ENCODE results near the gene WDR93. TPM values are rescaled to one million over a fixed set of nuclear protein-coding genes. Genes with fewer than 3 reads are reported as not detected.
A peak's percentile ranks its signal among the peaks of the same experiment; 100 is the strongest.

The WDR93 gene
- polyA plus RNA-seq, 2 of the 4 experiments (the other 2 are of a cell fraction): 0.10 to 0.26 TPM

GRCh38 chr15:89668171-89668570 is 22.4 kb upstream of the WDR93 start:
- ChIA-PET CTCF (interaction anchor here (0.8 to 9.4 kb wide), 6 partner anchors 10 to 226 kb away, joined by 3 to 79 read pairs (median 3); partner anchors contain the start of genes MESP1 and PLIN1), POLR2A (no interaction called here)
- TF ChIP-seq MAFK (IDR thresholded peaks at IDR 0.05; ENCODE audit: partially characterized antibody) (peak; percentile 89), JUN (IDR thresholded peaks at IDR 0.05) (no peak)
- H3K4me1 ChIP-seq: peaks cover 8% of the 10 kb centered on the region; the same call in 1 of the 3 replicates
- DNase-seq (ENCODE audit: low read depth in 1 of 2, low spot score in 1 of 2) (no peak), FAIRE-seq (no peak), ATAC-seq (no peak)
- H3K4me3 ChIP-seq: no peak overlapping the region
- H3K9me3 ChIP-seq: no peaks in the 10 kb centered on the region
- 91% methylated on average over 3 of the region's 3 CpGs for WGBS (ENCODE audit: missing lambda C conversion rate)
- H3K27ac ChIP-seq: no peak overlapping the region
- no peak overlapping the region for H3K4me2 ChIP-seq

DNA sequence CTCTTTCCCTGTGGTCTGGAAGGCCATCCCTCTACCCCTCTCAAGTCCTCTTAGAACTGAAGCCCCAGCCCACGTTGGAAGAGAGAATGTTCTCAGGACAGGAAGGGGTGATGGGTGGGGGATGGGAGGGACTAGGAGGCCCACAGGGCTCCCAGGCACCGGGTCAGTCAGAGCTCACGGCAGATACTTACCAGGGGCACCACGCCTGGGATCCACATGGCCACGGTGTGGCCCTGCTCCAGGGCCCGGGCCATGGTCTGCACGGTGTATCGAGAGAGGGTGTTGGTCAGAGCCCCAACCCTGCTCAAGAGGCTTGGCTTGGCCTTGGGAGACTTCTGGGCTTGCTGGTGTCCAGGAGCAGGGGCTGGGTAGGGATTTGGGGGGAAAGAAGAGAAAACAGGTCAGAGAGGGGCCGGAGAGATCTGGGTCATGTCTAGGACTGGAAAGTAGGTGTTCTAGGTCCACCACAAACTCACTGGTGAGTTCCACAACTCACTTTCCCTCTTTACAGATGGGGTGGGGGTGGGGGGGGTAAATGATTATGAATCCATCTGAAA is 21.2 kb upstream of the WDR93 start:
- peaks cover 8% of the 10 kb centered on the region; the same call in 1 of the 3 replicates for H3K4me1 ChIP-seq
- ChIA-PET CTCF (interaction anchor here (1.8 to 9.4 kb wide), 2 partner anchors 18 to 24 kb away, joined by 6 to 79 read pairs; no protein-coding TSS in a partner anchor), POLR2A (no interaction called here)
- no peaks in the 10 kb centered on the region for H3K9me3 ChIP-seq
- no peak overlapping the region for H3K4me3 ChIP-seq
- no peak overlapping the region for H3K27ac ChIP-seq
- 74% methylated on average over 8 of the region's 9 CpGs for WGBS (ENCODE audit: missing lambda C conversion rate)
- TF ChIP-seq ZC3H11A (IDR thresholded peaks at IDR 0.05) (no peak), ZNF302 (CRISPR knock-in tag; IDR thresholded peaks at IDR 0.05) (no peak), EHMT2 (IDR thresholded peaks at IDR 0.05; ENCODE audit: low read depth) (no peak), NR3C1 (IDR thresholded peaks at IDR 0.05) (no peak), REST (IDR thresholded peaks at IDR 0.05) (no peak), E2F6 (IDR thresholded peaks at IDR 0.05; ENCODE audit: borderline replicate concordance, low read depth) (no peak), ATOH8 (CRISPR knock-in tag; IDR thresholded peaks at IDR 0.05; ENCODE audit: low read depth) (no peak), POLR2A (IDR thresholded peaks at IDR 0.05; ENCODE audit: low read length) (no peak)
- no peak overlapping the region for H3K4me2 ChIP-seq
- FAIRE-seq (no peak), ATAC-seq (no peak), DNase-seq (ENCODE audit: low read depth in 1 of 2, low spot score in 1 of 2) (no peak)

- TF ChIP-seq CBX2 (IDR thresholded peaks at IDR 0.05; ENCODE audit: borderline replicate concordance, low read depth) (no peak), HDAC2 (IDR thresholded peaks at IDR 0.05) (no peak), ESRRA (IDR thresholded peaks at IDR 0.05; ENCODE audit: borderline replicate concordance, low read length) (no peak), KDM5A (IDR thresholded peaks at IDR 0.05) (no peak), TFCP2L1 (CRISPR knock-in tag; IDR thresholded peaks at IDR 0.05) (no peak), CHD2 (IDR thresholded peaks at IDR 0.05; ENCODE audit: low read length, partially characterized antibody) (no peak), FOSL2 (IDR thresholded peaks at IDR 0.05) (no peak), FOSL2 (CRISPR knock-in tag; IDR thresholded peaks at IDR 0.05) (no peak), SMC3 (IDR thresholded peaks at IDR 0.05) (no peak), KDM1A (IDR thresholded peaks at IDR 0.05; ENCODE audit: low read depth) (no peak), NFE2L2 (conservative IDR thresholded peaks at IDR 0.05; ENCODE audit: low read length) (no peak), RNF2 (IDR thresholded peaks at IDR 0.05; ENCODE audit: borderline replicate concordance, low read depth) (no peak), RFX5 (IDR thresholded peaks at IDR 0.05) (no peak), HOXA7 (CRISPR knock-in tag; IDR thresholded peaks at IDR 0.05) (no peak), CEBPB (IDR thresholded peaks at IDR 0.05) (no peak), GATA3 (IDR thresholded peaks at IDR 0.05; ENCODE audit: borderline replicate concordance) (no peak), ZNF302 (CRISPR knock-in tag; IDR thresholded peaks at IDR 0.05) (no peak)
- TF ChIP-seq, protein P1, sequence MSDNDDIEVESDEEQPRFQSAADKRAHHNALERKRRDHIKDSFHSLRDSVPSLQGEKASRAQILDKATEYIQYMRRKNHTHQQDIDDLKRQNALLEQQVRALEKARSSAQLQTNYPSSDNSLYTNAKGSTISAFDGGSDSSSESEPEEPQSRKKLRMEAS (IDR thresholded peaks at IDR 0.05): no peak
- TF ChIP-seq, protein P2, sequence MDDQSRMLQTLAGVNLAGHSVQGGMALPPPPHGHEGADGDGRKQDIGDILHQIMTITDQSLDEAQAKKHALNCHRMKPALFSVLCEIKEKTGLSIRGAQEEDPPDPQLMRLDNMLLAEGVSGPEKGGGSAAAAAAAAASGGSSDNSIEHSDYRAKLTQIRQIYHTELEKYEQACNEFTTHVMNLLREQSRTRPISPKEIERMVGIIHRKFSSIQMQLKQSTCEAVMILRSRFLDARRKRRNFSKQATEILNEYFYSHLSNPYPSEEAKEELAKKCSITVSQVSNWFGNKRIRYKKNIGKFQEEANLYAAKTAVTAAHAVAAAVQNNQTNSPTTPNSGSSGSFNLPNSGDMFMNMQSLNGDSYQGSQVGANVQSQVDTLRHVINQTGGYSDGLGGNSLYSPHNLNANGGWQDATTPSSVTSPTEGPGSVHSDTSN (IDR thresholded peaks at IDR 0.05): no peak
- Histone ChIP-seq H3K4me3 (no peak overlapping the region), H3K9me3 (no peaks in the 10 kb centered on the region), H3K27ac (no peak overlapping the region), H3K4me2 (no peak overlapping the region), H3K4me1 (peaks cover 5% of the 10 kb centered on the region; the same call in 1 of the 3 replicates)
- ATAC-seq (no peak), DNase-seq (ENCODE audit: low read depth in 1 of 2, low spot score in 1 of 2) (no peak), FAIRE-seq (no peak)
- 82% methylated on average over 15 of the region's 15 CpGs for WGBS (ENCODE audit: missing lambda C conversion rate)
- ChIA-PET CTCF (interaction anchor here (0.9 to 9.4 kb wide), 6 partner anchors 8 to 311 kb away, joined by 3 to 79 read pairs (median 7); partner anchors contain the start of gene KIF7), POLR2A (no interaction called here)
Measured at GRCh38 chr15:89669941-89670340, 20.7 kb upstream of the WDR93 start.

All from A549 (cell line).